Upper lobe of right lung (tissue), 1 donor: ENCODE measurements around the gene RHBG. TPM values are rescaled to one million over a fixed set of nuclear protein-coding genes. Genes with fewer than 3 reads are reported as not detected.

ENCODE experiments used
- ATAC-seq: fragments of 200-7000 bp; cut with Tn5 transposase; one replicate; pipeline ENCODE4 v1.9.1; 2020; ENCODE audit warnings: mild to moderate bottlenecking, moderate library complexity
- DNase-seq: peaks from one replicate; pipeline ENCODE4 v3.0.0-alpha.2; 2020
- H3K27ac ChIP-seq: fragments of 200-600 bp; one replicate; pipeline ENCODE4 v1.8.0; 2022
- H3K27me3 ChIP-seq: fragments of 200-600 bp; one replicate; pipeline ENCODE4 v1.8.0; 2022; ENCODE audit warnings: mild to moderate bottlenecking
- H3K36me3 ChIP-seq: fragments of 200-600 bp; one replicate; pipeline ENCODE4 v1.8.0; 2022
- H3K4me1 ChIP-seq: fragments of 200-600 bp; one replicate; pipeline ENCODE4 v1.8.0; 2022
- H3K4me3 ChIP-seq: fragments of 200-600 bp; one replicate; pipeline ENCODE4 v1.8.0; 2022; ENCODE audit warnings: mild to moderate bottlenecking
- H3K9me3 ChIP-seq: fragments of 200-600 bp; one replicate; pipeline ENCODE4 v1.8.0; 2022
- intact Hi-C: fragments of 100-400 bp; cut with DNase I; formaldehyde crosslinking; loops from one replicate; pipeline ENCODE4 v1.11.0; 2022
- total RNA-seq: library from RNA; stranded (reverse); fragmentation: NEBNext Ultra II Directional; extraction: Animal tissue kit (Norgen Biotek cat#: 25700); gene quantifications from one replicate; pipeline ENCODE4 v1.2.1, GENCODE V29; 2021
- TF ChIP-seq, protein P1 (sequence below): fragments of 200-600 bp; IDR thresholded peaks from one replicate; pipeline ENCODE4 v1.8.0; 2022; ENCODE audit warnings: antibody characterized with exemption
- donor health status: DM: no; HTN: yes; CAD: no; lungs with severe emphysema.

Gene RHBG
- total RNA-seq, 1 donor from 2014 or later = not detected

DNA sequence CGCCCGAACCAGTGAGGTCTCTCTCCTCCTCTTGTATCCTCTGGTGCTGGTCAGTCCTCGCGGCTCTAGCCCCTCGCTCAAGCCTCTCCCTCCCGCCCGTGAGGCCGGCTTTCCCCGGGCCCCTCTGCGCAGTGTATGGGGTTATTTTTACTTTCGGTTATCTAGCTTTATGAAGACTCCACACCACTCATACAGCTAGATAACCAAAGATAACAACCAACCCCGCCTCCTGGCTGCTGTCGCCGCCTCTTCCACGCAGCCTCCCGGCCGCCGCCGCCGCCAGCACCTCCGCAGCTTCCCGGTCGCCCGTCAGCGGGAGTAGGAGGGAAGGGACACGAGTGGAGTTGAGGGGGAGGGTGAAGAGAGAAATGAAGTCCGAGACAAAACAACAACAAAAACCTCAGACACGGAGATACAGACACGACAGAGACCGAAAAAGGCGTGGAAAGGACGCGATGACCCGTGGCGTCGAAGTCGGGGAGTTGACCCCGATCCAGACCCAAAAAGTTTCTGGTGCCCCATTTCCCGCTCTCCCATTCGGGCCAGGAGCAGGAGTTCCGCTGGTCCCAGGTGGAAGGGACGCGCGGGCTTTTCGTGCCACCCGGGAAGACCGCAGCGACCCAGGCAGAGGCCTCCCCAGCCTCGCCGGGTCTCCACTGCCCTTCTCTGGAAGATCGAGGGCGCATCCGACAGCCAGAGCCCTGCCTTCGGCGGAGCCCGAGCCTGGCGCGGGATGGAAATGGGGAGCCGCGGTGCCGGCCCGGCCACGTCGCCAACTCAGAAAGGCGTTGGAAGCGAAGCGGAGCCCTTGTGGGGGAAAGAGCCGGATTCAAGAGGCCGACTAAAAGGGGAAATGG, 51.4 kb downstream of the RHBG start:
- intact Hi-C loops = no loop called here
- DNase-seq (no peak), ATAC-seq (no peak)
- Histone ChIP-seq H3K4me1 (peaks cover 24% of the 10 kb centered on the region), H3K4me3 (peak overlapping the region; percentile 34), H3K27ac (no peak overlapping the region), H3K9me3 (no peaks in the 10 kb centered on the region), H3K27me3 (peaks cover 87% of the 10 kb centered on the region), H3K36me3 (no peaks in the 10 kb centered on the region)
- TF ChIP-seq, protein P1, sequence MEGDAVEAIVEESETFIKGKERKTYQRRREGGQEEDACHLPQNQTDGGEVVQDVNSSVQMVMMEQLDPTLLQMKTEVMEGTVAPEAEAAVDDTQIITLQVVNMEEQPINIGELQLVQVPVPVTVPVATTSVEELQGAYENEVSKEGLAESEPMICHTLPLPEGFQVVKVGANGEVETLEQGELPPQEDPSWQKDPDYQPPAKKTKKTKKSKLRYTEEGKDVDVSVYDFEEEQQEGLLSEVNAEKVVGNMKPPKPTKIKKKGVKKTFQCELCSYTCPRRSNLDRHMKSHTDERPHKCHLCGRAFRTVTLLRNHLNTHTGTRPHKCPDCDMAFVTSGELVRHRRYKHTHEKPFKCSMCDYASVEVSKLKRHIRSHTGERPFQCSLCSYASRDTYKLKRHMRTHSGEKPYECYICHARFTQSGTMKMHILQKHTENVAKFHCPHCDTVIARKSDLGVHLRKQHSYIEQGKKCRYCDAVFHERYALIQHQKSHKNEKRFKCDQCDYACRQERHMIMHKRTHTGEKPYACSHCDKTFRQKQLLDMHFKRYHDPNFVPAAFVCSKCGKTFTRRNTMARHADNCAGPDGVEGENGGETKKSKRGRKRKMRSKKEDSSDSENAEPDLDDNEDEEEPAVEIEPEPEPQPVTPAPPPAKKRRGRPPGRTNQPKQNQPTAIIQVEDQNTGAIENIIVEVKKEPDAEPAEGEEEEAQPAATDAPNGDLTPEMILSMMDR = no peak

DNA sequence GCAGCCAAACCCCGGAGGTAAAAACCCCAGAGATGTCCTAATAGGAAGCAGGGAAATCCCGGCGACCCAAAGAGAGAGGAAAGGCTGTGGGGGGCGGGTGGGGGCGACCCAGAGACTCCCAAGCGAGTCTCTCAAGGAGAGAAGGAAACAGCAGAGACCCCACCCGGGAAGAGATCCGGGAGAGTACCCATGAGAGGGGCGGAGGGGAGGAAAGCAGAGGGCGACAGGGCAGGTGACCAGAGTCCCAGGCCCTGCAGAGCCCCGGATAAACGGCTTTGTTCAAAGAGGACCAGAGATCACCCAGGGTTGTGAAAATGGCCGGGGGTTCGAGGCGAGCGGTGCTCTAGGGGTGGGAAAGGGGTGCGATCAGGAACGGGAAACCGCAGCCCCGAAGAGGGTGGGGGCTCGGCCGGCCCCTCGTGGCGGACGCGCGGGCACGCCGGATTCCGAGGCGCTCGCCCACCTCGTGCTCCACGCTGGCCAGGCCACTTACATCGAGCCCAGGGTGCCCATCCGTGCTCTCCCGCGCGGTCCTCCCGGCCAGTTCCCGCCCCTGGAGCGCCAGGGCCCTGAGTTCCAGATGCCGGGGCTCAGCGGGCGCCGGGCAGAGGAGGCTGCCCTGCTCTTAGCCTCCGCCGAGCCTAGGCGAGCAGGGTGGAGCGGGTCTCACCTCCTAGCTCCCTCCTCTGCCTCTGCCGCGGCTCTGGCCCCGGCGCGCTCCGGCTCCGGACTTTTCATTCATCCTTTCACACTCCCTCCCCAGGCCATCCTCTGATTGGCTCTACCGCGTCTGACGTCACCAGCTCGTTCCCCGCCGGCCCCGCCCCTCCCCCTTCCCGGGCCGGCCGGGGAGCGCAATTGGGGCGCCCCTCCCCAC, 52.3 kb downstream of the RHBG start:
- TF ChIP-seq, protein P1 = no peak
- peak; percentile 83 for DNase-seq
- Histone ChIP-seq H3K36me3 (no peaks in the 10 kb centered on the region), H3K27ac (no peak overlapping the region), H3K9me3 (no peaks in the 10 kb centered on the region), H3K27me3 (peaks cover 82% of the 10 kb centered on the region), H3K4me1 (peaks cover 24% of the 10 kb centered on the region), H3K4me3 (peak overlapping the region; percentile 34)
- peak; percentile 88 for ATAC-seq
- intact Hi-C loops = no loop called here

DNA sequence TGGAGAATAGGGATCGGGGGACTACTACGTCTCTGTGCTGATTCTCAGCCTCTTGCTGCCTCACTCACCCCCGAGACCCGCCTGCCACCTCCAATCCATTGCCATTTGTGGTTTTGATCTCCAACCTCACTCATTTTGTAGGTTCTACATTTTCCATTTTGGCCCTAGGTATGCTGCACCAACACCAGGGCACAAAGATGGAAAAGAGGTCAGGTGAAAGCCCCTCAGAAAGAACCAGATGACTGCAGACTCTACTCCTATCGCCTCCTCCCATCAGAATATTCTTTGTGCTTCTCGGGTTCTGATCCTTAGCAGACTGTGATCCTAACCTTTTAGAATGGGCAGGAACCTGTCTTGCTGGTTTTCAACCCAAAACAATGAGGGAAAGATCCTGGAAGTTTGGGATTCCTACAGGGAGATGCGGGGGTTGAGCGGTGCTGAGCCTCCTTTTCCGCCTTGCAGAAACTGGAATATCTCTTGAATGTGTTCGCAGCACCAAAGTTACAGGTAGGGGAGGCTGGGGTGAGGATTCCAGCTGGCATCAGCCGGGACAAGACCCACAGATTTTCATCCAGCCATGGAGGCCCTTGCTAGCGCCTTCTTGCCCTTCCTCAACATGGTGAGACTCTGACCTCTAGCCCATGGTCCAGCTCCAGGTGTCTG, 53.1 kb downstream of the RHBG start:
- no peak for ATAC-seq
- TF ChIP-seq, protein P1 = no peak
- no peaks in the 10 kb centered on the region for H3K36me3 ChIP-seq
- intact Hi-C loops = no loop called here
- H3K4me3 ChIP-seq = peak overlapping the region; percentile 34
- DNase-seq = no peak
- no peak overlapping the region for H3K27ac ChIP-seq
- H3K4me1 ChIP-seq = peaks cover 24% of the 10 kb centered on the region
- peaks cover 82% of the 10 kb centered on the region for H3K27me3 ChIP-seq
- H3K9me3 ChIP-seq = no peaks in the 10 kb centered on the region

DNA sequence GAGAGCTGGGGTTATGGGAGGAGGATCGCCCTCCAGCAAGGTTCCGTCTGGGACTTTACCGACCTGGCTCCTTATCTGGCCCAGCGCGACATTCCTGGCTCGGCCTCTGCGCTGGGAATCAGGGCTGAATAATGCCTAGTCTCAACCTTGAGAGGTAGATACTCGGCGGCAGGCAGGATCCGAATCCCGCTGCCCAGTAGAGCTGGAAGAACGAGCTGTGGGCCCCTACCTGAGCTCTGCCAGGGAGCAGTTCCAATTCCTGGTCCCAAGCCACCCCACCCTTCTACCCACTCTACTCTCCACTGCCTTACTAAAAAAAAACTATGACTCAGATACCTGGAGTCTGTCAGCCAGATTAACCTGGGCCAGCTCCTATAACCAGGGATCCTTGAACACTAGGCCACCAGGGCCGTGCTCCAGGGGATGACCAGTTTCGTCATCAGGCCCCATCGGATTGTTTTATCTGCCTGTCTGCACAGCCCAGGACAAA, 53.6 kb downstream of the RHBG start:
- Histone ChIP-seq H3K9me3 (no peaks in the 10 kb centered on the region), H3K27me3 (peaks cover 82% of the 10 kb centered on the region), H3K4me3 (no peak overlapping the region), H3K27ac (no peak overlapping the region), H3K36me3 (no peaks in the 10 kb centered on the region), H3K4me1 (peaks cover 24% of the 10 kb centered on the region)
- TF ChIP-seq, protein P1 = no peak
- peak; percentile 8 for ATAC-seq
- intact Hi-C loops = no loop called here
- no peak for DNase-seq
